ENCODE results near the gene NR2F1.
"Not testable (repeated sequence)": the region's sequence is repeated elsewhere in the genome, so short reads cannot be mapped to it uniquely, and the experiment has no call there.

The NR2F1 gene

GRCh38 chr5:93582677-93583438, at the start of gene NR2F1:
Gene NR2F1 (plus strand): TSS chr5:93583222. CDS start chr5:93585024, 1,802 bp downstream.
- DNase-seq = peak in 1 of 2 donors; percentile 27

- no peak for DNase-seq
Observed at GRCh38 chr5:93545872-93546271, 37.1 kb upstream of the NR2F1 start.

- DNase-seq = not testable (repeated sequence)
Observed at GRCh38 chr5:93549594-93549993, 33.4 kb upstream of the NR2F1 start.

GRCh38 chr5:93557021-93557604, 25.9 kb upstream of the NR2F1 start:
- DNase-seq = no peak

DNA sequence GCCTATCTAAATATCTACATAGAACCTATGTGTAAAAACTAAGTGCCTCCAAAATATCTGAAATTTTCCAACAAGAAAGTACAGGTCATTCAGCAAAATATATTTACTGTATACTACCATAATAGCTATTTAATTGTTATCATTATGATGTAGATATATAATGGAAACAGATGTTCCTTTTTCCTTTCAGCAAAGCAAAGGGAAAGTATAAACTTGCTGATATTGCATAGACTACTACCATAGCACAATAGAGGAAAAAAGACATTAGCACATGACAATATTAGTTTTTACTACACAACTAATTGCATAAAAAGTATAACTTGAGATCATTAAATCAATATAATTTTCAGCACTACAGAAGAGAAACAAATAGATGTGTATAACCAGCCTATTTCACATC, 16.9 kb upstream of the NR2F1 start:
- no peak for DNase-seq

DNA sequence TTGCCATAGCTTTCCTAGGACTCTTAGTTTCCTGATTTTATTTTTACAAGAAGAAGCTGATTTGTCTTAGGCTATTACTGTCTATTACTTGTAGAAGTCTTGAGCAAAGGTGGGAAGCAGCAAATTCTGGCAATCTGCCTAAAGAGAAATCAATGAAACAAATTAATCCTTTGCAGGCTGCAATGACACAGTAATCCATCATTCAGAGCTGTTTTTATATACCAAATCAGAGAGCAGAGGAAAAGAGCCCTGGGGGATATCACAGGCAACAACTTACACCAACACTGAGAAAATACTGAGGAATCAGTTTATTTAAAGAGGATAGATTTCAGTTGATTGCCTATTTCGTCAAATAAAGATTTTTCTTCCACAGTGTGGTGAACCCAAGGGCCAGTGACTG, 15.6 kb upstream of the NR2F1 start:
- DNase-seq = no peak

DNA sequence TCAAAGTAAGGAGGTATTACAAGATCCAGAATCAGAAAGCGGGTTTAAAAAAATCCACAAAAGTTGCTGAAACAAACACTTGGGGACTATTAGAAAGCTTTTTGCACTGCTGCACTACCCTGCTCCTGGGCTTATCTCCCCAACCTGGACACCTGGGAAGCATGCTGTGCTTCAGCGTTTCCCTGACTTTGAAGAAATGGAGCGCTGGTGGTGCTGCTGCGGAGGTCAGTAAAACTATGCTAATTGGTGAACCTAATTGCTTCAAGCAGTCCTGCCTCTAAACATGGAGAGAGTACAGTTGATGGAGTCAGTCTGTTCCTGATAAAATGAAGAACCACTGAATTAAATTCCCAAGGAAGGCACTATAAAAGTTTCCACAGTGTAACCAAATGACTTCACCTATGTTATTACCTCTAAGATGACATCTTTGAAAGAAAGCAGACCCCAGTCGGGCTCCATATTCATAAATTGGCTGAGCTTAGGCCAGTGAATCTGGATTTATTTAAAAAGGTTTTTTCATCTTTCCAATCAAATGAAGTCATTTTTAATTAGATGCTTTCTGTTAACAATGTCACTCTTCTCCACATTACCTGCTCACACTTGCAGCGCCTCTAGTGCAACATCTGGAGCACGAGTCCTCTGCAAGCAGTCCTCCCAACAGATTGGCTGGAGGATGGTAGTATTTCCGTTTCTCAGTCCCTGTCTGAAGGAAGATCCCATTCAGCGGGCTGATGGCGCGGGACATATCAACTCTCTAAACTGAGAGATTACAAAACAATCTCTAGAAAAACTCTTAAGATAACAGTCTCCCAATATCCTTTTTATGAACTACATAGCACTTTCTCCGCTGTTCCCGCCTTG, 13.5 kb upstream of the NR2F1 start:
- DNase-seq = no peak

- DNase-seq = no peak
Observed at GRCh38 chr5:93570294-93571113, 12.5 kb upstream of the NR2F1 start.

DNA sequence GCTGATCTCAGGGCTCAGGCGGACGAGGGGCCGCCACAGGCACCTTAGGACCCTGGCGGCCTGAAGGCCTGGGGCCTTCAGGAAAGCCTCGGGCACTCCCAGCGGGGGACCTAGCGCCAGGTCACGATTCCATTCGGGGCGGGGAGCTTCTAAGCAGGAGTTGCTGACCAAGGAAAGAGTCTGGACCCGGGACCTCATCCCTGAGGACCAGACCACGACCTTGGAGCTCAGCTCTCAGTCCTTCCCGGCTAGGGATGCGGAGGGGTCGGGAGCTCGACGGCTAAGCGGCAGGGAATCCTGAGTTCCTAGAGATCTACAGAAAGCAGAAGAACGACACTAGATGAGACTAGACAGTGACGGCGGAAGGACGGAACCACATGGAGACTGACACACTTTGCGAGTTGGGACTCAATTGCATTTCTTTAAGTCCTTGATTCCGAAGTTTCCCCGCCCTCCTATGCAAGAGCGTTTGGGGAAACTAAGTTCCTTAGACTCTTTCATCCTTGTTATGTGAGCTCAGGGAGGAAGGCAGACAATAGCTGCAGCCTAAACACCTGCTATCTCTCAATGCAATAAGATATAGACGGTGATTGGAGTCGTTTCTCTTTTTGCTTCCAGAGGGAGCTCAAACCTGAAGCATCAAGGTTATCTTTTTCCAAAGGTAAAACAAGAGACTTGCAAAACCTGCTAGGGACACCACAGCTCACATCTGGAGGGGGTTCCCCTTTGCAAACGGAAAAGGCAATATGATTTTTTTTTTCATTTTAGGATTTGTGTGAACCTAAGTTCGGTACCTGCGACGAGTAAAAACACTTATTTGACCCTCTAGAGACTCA, 11.7 kb upstream of the NR2F1 start:
- no peak for DNase-seq

- no peak for DNase-seq
Observed at GRCh38 chr5:93572101-93572607, 10.9 kb upstream of the NR2F1 start.

- DNase-seq = no peak
Observed at GRCh38 chr5:93572608-93573353, 10.2 kb upstream of the NR2F1 start.

GRCh38 chr5:93573354-93574351, 9.4 kb upstream of the NR2F1 start:
- DNase-seq = no peak

DNA sequence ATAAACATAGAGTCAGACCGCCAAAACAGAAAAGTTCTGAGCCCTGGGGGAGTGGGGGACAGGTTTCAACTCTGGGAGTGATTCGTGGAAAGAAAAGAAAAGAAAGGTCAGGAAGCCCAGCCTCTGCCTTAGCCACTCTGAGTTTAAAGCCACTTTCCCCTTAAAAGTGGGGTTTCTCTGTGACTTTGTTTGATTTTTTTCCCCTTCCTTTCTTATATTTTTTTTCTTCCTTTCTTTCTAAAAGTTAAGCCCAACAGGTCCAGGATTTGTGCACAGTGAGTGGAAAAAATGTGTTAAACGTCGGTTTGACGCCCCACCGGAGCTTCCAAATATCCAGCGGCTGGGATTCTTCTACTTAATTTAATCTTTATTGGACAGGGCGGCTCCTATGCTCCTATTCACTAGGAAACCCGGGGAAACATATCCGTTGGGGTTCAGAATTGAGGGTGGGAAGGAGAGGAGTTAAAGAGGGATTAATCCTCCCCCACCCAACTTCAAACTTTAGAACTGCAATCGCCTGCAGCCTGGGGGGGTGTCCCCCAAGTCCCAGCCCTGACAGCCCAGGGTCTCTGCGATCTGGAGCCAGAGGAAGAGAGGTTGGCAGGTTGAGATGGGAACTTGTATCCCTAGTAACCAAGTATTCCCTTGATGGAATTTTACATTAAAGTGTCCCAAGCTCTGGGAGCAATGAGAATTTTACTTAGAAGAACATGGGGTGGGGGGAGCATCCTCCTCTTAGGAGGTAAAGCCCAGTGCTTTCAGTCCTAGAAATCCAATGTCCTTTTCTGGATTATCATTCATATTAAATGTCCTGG, 8.3 kb upstream of the NR2F1 start:
- no peak for DNase-seq

GRCh38 chr5:93575461-93576414, 7.3 kb upstream of the NR2F1 start:
- no peak for DNase-seq

DNA sequence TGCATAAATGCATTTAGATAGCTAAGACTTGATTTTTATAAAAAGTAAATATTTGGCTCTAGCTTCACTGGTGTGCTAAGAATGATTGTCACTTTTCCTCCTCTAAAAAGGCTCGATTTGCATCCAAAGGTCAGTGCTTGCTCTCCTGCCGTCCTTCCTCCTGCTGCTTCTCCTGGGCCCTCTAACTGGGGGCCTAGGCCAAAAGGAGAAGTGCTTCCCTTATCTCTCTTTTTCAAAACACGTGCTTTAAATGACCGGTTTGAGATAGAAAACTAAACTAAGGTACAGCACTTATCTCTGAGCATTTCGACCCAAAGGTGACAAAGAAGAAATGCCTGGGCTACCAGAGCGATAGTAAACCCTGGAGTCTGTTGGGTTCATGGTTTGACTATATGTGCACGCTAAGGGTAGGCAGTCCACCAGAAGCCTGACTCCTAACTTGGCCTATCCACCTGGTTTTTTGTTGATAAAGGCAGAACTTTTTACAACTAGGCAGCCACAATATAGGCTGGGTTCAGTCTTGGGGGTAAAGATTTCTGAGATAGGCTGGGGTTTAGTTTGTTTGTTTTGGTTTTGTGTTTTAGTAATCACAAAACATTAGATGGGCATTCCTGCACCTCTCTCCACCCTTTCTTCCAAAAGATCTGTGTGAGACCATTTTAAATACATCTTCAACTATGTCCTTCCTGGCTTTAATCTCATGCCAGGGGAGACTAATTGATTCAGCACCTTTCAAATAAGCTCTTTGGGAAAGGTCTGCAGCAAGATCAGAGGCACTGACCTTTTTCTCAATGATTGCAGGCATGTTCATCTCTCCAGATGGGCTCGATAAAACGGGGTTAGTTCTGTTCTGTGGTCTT, 5.8 kb upstream of the NR2F1 start:
- no peak for DNase-seq

Measured in CD4-positive, alpha-beta T cell treated with Interleukin-4 for 1 hour (primary cell).